ENCODE data around the gene DSCAM. TPM values are rescaled to one million over a fixed set of nuclear protein-coding genes. Genes with fewer than 3 reads are reported as not detected.
A peak's percentile ranks its signal among the peaks of the same experiment; 100 is the strongest.

The DSCAM gene
- total and polyA plus RNA-seq, 10 donors: 0.02 to 2.7 (median 2.0) TPM

- Histone ChIP-seq H3K4me1 (no peaks in the 10 kb centered on the region), H3K27ac (no peak overlapping the region), H3K4me3 (no peak overlapping the region), H3K36me3 (no peaks in the 10 kb centered on the region), H3K27me3 (replicated peaks in 1 of 7) (no peaks in the 10 kb centered on the region), H3K9me3 (peaks cover 0 to 37% (median 0%) of the 10 kb centered on the region in 8 donors)
- no peak for TF ChIP-seq POLR2AphosphoS5 (IDR thresholded peaks at IDR 0.05)
- WGBS, 5 donors: 80 to 92% (median 87%) methylated on average over 9 of the region's 9 CpGs
- DNase-seq: peak; percentile 45
- intact Hi-C loops (cut with DNase I; ENCODE audit: low total_unique reads): no loop called here
These were observed 832.6 kb downstream of the DSCAM start for GRCh38 chr21:40014394-40014793.

- no peaks in the 10 kb centered on the region for H3K27me3 ChIP-seq (replicated peaks in 1 of 7)
- no peak overlapping the region for H3K27ac ChIP-seq
- H3K36me3 ChIP-seq: no peaks in the 10 kb centered on the region
- no peak overlapping the region for H3K4me3 ChIP-seq
- DNase-seq: peak; percentile 50
- H3K9me3 ChIP-seq: peaks cover 0 to 32% (median 0%) of the 10 kb centered on the region in 8 donors
- H3K4me1 ChIP-seq: no peaks in the 10 kb centered on the region
- intact Hi-C loops (cut with DNase I; ENCODE audit: low total_unique reads): no loop called here
- TF ChIP-seq POLR2A (IDR thresholded peaks at IDR 0.05): no peak
- no peak for TF ChIP-seq POLR2AphosphoS5 (IDR thresholded peaks at IDR 0.05)
- 84 to 92% (median 90%) methylated on average over 26 of the region's 26 CpGs for WGBS, 5 donors
These were observed 833.8 kb downstream of the DSCAM start for GRCh38 chr21:40013001-40013735.

- TF ChIP-seq CTCF (IDR thresholded peaks at IDR 0.05 in 8 of 11, conservative IDR thresholded peaks at IDR 0.05 in 3 of 11): no peak
- no peak for TF ChIP-seq POLR2A (IDR thresholded peaks at IDR 0.05)
- no peak for TF ChIP-seq POLR2AphosphoS5 (IDR thresholded peaks at IDR 0.05)
- intact Hi-C loops (cut with DNase I; ENCODE audit: low total_unique reads): no loop called here
- Histone ChIP-seq H3K36me3 (no peaks in the 10 kb centered on the region), H3K4me3 (no peak overlapping the region), H3K27me3 (replicated peaks in 1 of 7) (no peaks in the 10 kb centered on the region), H3K9me3 (peaks cover 0 to 32% (median 0%) of the 10 kb centered on the region in 8 donors), H3K27ac (no peak overlapping the region), H3K4me1 (no peaks in the 10 kb centered on the region)
- 66 to 81% (median 79%) methylated on average over 1 of the region's 1 CpG for WGBS, 5 donors
- DNase-seq: no peak
These were observed 835.6 kb downstream of the DSCAM start for GRCh38 chr21:40011371-40011770.

- H3K4me3 ChIP-seq: no peak overlapping the region
- H3K27ac ChIP-seq: no peak overlapping the region
- WGBS, 5 donors: 34 to 71% (median 52%) methylated on average over 1 of the region's 1 CpG
- H3K36me3 ChIP-seq: no peaks in the 10 kb centered on the region
- peaks cover 0 to 5% (median 0%) of the 10 kb centered on the region in 8 donors for H3K9me3 ChIP-seq
- H3K27me3 ChIP-seq (replicated peaks in 1 of 7): no peaks in the 10 kb centered on the region
- no peaks in the 10 kb centered on the region for H3K4me1 ChIP-seq
- no peak for DNase-seq
- intact Hi-C loops (cut with DNase I; ENCODE audit: low total_unique reads): no loop called here
- no peak for TF ChIP-seq CTCF (IDR thresholded peaks at IDR 0.05 in 8 of 11, conservative IDR thresholded peaks at IDR 0.05 in 3 of 11)
- TF ChIP-seq POLR2A (IDR thresholded peaks at IDR 0.05): no peak
These were observed 844.0 kb downstream of the DSCAM start for GRCh38 chr21:40002978-40003377.

GRCh38 chr21:39984286-39984991 lies 862.5 kb downstream of the DSCAM start:
- intact Hi-C loops (cut with DNase I; ENCODE audit: low total_unique reads): no loop called here
- DNase-seq: no peak
- no peaks in the 10 kb centered on the region for H3K36me3 ChIP-seq
- H3K9me3 ChIP-seq: no peaks in the 10 kb centered on the region
- H3K27ac ChIP-seq: no peak overlapping the region
- H3K4me3 ChIP-seq: no peak overlapping the region
- H3K27me3 ChIP-seq (replicated peaks in 1 of 7): no peaks in the 10 kb centered on the region
- no peak for TF ChIP-seq POLR2A (IDR thresholded peaks at IDR 0.05)
- no peak for TF ChIP-seq CTCF (IDR thresholded peaks at IDR 0.05 in 8 of 11, conservative IDR thresholded peaks at IDR 0.05 in 3 of 11)
- no peak for TF ChIP-seq POLR2AphosphoS5 (IDR thresholded peaks at IDR 0.05)
- no peaks in the 10 kb centered on the region for H3K4me1 ChIP-seq
- 82 to 88% (median 85%) methylated on average over 19 of the region's 19 CpGs for WGBS, 5 donors

All from spleen (tissue), 11 donors.